Keratinocyte (primary cell): ENCODE results near the gene PLEKHS1. TPM values are rescaled to one million over a fixed set of nuclear protein-coding genes. Genes with fewer than 3 reads are reported as not detected.

ENCODE experiments used
- DNase-seq: peaks from one replicate; pipeline ENCODE4 v3.0.0-alpha.2; 2011; ENCODE audit warnings: low read depth, missing footprints, low spot score
- FAIRE-seq: peaks from 2 replicates; lab custom pipeline; 2011; peaks lifted over from hg19 to GRCh38; lab: Jason Lieb, UNC
- H2AFZ ChIP-seq: 2 replicates; pipeline ENCODE4 v1.6.0; 2012; ENCODE audit warnings: low read length, control low read depth, inconsistent platforms; ENCODE audit not compliant: control insufficient read depth
- H3K27ac ChIP-seq: 2 replicates; pipeline ENCODE4 v1.5.1; 2011; ENCODE audit warnings: low read length; ENCODE audit not compliant: control insufficient read depth, insufficient read depth
- H3K27me3 ChIP-seq: 3 replicates; pipeline ENCODE4 v1.6.0; 2011; ENCODE audit warnings: low read length; ENCODE audit not compliant: control insufficient read depth, insufficient read depth; ENCODE audit errors: extremely low read depth
- H3K36me3 ChIP-seq, 2 experiments: 2 replicates in 1 of 2; 3 replicates in 1 of 2; pipeline ENCODE4 v1.5.1; 2011; ENCODE audit warnings: low read length in 2 of 2, mild to moderate bottlenecking in 1 of 2; ENCODE audit not compliant: control insufficient read depth in 2 of 2, insufficient read depth in 2 of 2; ENCODE audit errors: extremely low read depth in 1 of 2
- H3K4me1 ChIP-seq: 3 replicates; pipeline ENCODE4 v1.5.1; 2011; ENCODE audit warnings: low read length; ENCODE audit not compliant: control insufficient read depth, insufficient read depth; ENCODE audit errors: extremely low read depth
- H3K4me2 ChIP-seq: 3 replicates; pipeline ENCODE4 v1.6.0; 2011; ENCODE audit warnings: low read depth, low read length; ENCODE audit not compliant: control insufficient read depth, insufficient read depth; ENCODE audit errors: extremely low read depth
- H3K4me3 ChIP-seq, 3 experiments: fragments of 200-600 bp in 1 of 3; sonication (generic) in 1 of 3; 2 replicates in 2 of 3; 3 replicates in 1 of 3; pipeline ENCODE4 v1.5.1; 2011 to 2016; ENCODE audit warnings: low read length in 3 of 3, mild to moderate bottlenecking in 3 of 3, control low read depth in 2 of 3, inconsistent platforms in 1 of 3, low read depth in 1 of 3, mixed read lengths in 1 of 3, mixed run types in 1 of 3, moderate library complexity in 1 of 3; ENCODE audit not compliant: control insufficient read depth in 2 of 3, insufficient read depth in 2 of 3; ENCODE audit errors: extremely low read depth in 1 of 3
- H3K79me2 ChIP-seq: 2 replicates; pipeline ENCODE4 v1.6.0; 2012; ENCODE audit warnings: low read length; ENCODE audit not compliant: control insufficient read depth, insufficient read depth
- H3K9ac ChIP-seq: 3 replicates; pipeline ENCODE4 v1.6.0; 2011; ENCODE audit warnings: low read length; ENCODE audit not compliant: control insufficient read depth, insufficient read depth; ENCODE audit errors: extremely low read depth
- H3K9me1 ChIP-seq: 3 replicates; pipeline ENCODE4 v1.6.0; 2011; ENCODE audit warnings: low read length; ENCODE audit not compliant: control insufficient read depth, insufficient read depth; ENCODE audit errors: extremely low read depth
- H3K9me3 ChIP-seq: 2 replicates; pipeline ENCODE4 v1.5.1; 2012; ENCODE audit warnings: low read depth, low read length; ENCODE audit not compliant: control insufficient read depth
- H4K20me1 ChIP-seq: 3 replicates; pipeline ENCODE4 v1.6.0; 2011; ENCODE audit warnings: low read length; ENCODE audit not compliant: control insufficient read depth, insufficient read depth; ENCODE audit errors: extremely low read depth
- EZH2 ChIP-seq: IDR thresholded peaks from one replicate; pipeline ENCODE4 v1.6.1; 2012; ENCODE audit warnings: inconsistent platforms, mild to moderate bottlenecking, low read length, moderate library complexity
- dilution Hi-C: fragments of 300-500 bp; cut with MboI; formaldehyde crosslinking; loops from one replicate; pipeline ENCODE4 v1.7.0; 2020; ENCODE audit warnings: low sequenced_read_pairs; ENCODE audit not compliant: extremely low pct_ligation_motif_present
- polyA plus RNA-seq, 5 experiments: library from polyadenylated mRNA; depleted of rRNA in 3 of 5; stranded (reverse) in 3 of 5; stranded (forward) in 1 of 5; unstranded in 1 of 5; fragments of >200 nt; gene quantifications; 1 replicate in 1 of 5; 2 replicates in 3 of 5; 3 replicates in 1 of 5; pipeline versions ENCODE4 v1.2.1 to v1.2.3, GENCODE V29; 2011 to 2012; ENCODE audit warnings: missing spikeins in 2 of 5, low read depth in 1 of 5, low replicate concordance in 1 of 5
- TF ChIP-seq, protein P1 (sequence below), 3 experiments: IDR thresholded peaks in 1 of 3; conservative IDR thresholded peaks in 1 of 3; optimal IDR thresholded peaks in 1 of 3; 2 replicates in 2 of 3; 3 replicates in 1 of 3; pipeline versions ENCODE3 to v1.5.1; 2011; ENCODE audit warnings: low read length in 3 of 3, mild to moderate bottlenecking in 3 of 3, moderate library complexity in 2 of 3, control low read depth in 1 of 3, inconsistent platforms in 1 of 3; ENCODE audit not compliant: insufficient read depth in 2 of 3; ENCODE audit errors: extremely low read depth in 1 of 3

The PLEKHS1 gene
- polyA plus RNA-seq, 1 donor (not counting 4 experiments of a cell fraction or from before 2014, with no cell fraction given), result not detected

DNA sequence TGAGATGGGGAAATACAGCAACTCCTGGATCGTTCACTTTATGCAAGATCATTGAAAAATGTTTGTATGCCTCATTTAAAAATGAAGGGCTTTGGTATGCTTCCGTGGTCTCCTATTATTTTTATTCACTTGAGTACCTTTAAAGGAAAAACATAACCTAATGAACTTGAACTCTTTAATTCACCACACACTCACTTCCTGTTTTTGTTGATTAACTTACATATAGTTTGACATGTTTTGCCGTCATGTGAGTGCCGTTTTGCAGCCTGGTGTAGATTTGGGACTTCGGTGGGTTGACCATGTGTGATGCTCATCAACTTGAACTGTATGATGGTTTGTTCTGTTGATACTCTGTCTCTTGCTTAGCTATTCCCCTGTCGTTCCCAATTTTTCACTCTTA is 42.8 kb upstream of the PLEKHS1 start:
- no peaks in the 10 kb centered on the region for H3K27me3 ChIP-seq
- FAIRE-seq (no peak), DNase-seq (no peak)
- no peak overlapping the region for H3K4me3 ChIP-seq
- H3K79me2 ChIP-seq, result no peaks in the 10 kb centered on the region
- no peaks in the 10 kb centered on the region for H3K9me1 ChIP-seq
- H2AFZ ChIP-seq, result no peak overlapping the region
- dilution Hi-C loops, result no loop called here
- H3K27ac ChIP-seq, result no peak overlapping the region
- peaks cover 0 to 1% of the 10 kb centered on the region in 2 experiments for H3K36me3 ChIP-seq
- no peaks in the 10 kb centered on the region for H3K4me1 ChIP-seq
- H4K20me1 ChIP-seq, result no peaks in the 10 kb centered on the region
- H3K4me2 ChIP-seq, result no peak overlapping the region
- H3K9me3 ChIP-seq, result no peaks in the 10 kb centered on the region
- no peak overlapping the region for H3K9ac ChIP-seq
- TF ChIP-seq, protein P1, sequence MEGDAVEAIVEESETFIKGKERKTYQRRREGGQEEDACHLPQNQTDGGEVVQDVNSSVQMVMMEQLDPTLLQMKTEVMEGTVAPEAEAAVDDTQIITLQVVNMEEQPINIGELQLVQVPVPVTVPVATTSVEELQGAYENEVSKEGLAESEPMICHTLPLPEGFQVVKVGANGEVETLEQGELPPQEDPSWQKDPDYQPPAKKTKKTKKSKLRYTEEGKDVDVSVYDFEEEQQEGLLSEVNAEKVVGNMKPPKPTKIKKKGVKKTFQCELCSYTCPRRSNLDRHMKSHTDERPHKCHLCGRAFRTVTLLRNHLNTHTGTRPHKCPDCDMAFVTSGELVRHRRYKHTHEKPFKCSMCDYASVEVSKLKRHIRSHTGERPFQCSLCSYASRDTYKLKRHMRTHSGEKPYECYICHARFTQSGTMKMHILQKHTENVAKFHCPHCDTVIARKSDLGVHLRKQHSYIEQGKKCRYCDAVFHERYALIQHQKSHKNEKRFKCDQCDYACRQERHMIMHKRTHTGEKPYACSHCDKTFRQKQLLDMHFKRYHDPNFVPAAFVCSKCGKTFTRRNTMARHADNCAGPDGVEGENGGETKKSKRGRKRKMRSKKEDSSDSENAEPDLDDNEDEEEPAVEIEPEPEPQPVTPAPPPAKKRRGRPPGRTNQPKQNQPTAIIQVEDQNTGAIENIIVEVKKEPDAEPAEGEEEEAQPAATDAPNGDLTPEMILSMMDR (optimal IDR thresholded peaks at IDR 0.05 in 1 of 3, IDR thresholded peaks at IDR 0.05 in 1 of 3, conservative IDR thresholded peaks at IDR 0.05 in 1 of 3; ENCODE audit: extremely low read depth in 1 of 3, insufficient read depth in 2 of 3, low read length in 3 of 3), result no peak
- no peak for TF ChIP-seq EZH2

DNA sequence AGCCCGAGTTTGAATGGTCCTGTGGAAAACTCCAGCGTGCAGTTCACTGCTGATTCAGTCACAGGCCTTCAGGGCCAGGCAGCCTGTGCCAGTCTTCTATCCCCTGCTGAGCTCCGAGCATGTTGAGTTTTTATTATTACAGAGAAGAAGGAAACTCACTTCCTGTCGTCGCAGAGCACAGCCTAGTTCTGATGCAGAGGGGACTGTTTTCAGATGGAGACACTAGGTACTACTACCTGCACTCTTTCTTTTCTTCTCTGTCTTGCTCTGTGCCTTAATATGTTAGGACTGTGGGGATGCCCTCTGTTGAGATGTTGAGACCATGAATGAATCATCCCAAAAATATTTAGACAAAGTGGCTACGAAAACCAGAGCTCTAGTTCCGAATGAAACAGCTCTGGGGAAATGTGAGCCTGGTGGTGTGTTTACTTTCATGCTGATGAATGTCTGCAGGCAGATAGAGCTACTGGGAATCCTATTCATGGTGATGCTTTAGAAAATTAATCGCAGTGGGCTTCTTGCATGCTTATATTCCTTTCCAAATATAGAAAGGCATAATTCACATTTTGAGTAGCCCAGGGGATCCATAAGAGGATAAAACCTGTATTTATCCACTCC is 42.2 kb upstream of the PLEKHS1 start:
- Histone ChIP-seq H3K27ac (no peak overlapping the region), H3K4me3 (no peak overlapping the region), H3K79me2 (no peaks in the 10 kb centered on the region), H3K4me2 (no peak overlapping the region), H4K20me1 (no peaks in the 10 kb centered on the region), H2AFZ (no peak overlapping the region), H3K9me3 (no peaks in the 10 kb centered on the region), H3K36me3 (peaks cover 0 to 1% of the 10 kb centered on the region in 2 experiments), H3K9me1 (no peaks in the 10 kb centered on the region), H3K9ac (no peak overlapping the region), H3K4me1 (no peaks in the 10 kb centered on the region), H3K27me3 (no peaks in the 10 kb centered on the region)
- no peak for FAIRE-seq
- TF ChIP-seq, protein P1 (optimal IDR thresholded peaks at IDR 0.05 in 1 of 3, IDR thresholded peaks at IDR 0.05 in 1 of 3, conservative IDR thresholded peaks at IDR 0.05 in 1 of 3; ENCODE audit: extremely low read depth in 1 of 3, insufficient read depth in 2 of 3, low read length in 3 of 3), result no peak
- dilution Hi-C loops, result no loop called here
- DNase-seq, result no peak
